RWPE1 (cell line): ENCODE data around the gene PLCB4.

Experiments
- CTCF ChIA-PET: fragments of 350-600 bp; sonication (Branson Sonifier 250); formaldehyde crosslinking; extraction: SDS; loops from one replicate; lab custom pipeline; 2021; lab: Yijun Ruan, JAX
- POLR2A ChIA-PET: fragments of 400-600 bp; formaldehyde crosslinking; extraction: SDS; loops from one replicate; lab custom pipeline; 2020; ENCODE audit warnings: antibody characterized with exemption; ENCODE audit not compliant: low non-redundant PET; lab: Yijun Ruan, JAX
- DNase-seq: peaks from one replicate; pipeline ENCODE4 v3.0.0; 2012; ENCODE audit warnings: low spot score
- H3K27ac ChIP-seq: fragments of 450-650 bp; 2 replicates; pipeline ENCODE4 v1.5.1; 2017
- TF ChIP-seq, protein P1 (sequence below): fragments of 450-650 bp; conservative IDR thresholded peaks from 2 replicates; pipeline ENCODE4 v1.5.1; 2017; ENCODE audit warnings: low read depth, mild to moderate bottlenecking

PLCB4 gene

DNA sequence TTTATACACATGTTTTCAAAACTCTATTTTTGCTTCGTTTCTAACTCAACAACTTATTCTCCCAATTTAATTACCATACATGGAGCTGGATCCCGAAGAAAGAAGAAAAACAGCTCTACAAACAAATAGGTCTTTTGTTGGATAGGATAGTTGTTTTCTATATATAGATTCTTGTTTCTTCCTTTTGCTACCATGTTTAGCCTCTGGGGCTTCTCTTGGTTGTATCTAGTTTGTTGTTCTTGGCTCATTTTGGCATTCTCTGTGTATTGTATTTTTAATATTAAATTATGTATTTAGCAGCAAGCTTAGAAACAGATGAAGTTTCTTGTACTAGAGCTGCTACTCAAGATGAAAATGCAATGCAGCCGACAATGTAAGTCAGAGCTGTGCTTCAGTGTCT is 60.9 kb downstream of the PLCB4 start:
- CTCF ChIA-PET = no interaction called here
- TF ChIP-seq, protein P1, sequence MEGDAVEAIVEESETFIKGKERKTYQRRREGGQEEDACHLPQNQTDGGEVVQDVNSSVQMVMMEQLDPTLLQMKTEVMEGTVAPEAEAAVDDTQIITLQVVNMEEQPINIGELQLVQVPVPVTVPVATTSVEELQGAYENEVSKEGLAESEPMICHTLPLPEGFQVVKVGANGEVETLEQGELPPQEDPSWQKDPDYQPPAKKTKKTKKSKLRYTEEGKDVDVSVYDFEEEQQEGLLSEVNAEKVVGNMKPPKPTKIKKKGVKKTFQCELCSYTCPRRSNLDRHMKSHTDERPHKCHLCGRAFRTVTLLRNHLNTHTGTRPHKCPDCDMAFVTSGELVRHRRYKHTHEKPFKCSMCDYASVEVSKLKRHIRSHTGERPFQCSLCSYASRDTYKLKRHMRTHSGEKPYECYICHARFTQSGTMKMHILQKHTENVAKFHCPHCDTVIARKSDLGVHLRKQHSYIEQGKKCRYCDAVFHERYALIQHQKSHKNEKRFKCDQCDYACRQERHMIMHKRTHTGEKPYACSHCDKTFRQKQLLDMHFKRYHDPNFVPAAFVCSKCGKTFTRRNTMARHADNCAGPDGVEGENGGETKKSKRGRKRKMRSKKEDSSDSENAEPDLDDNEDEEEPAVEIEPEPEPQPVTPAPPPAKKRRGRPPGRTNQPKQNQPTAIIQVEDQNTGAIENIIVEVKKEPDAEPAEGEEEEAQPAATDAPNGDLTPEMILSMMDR = no peak

DNA sequence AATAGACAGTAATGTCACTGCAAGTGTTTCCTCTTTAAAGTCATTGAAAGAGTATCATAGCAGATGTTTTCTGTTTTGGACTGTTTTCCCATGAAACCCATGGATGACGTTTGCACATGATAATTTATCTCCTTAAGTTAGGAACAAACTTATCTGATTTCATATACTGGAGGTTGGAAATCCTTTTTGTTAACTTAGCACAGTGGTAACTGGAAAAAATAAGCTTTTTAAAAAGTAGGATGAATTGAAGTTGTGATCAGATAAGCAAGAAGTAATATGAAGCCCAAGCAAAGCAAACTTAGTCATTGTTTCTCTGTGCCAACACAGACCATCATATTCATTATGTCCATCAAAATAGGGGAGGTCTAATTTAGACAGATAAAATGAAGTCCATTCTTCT is 61.6 kb downstream of the PLCB4 start:
- H3K27ac ChIP-seq = no peak overlapping the region
- DNase-seq = no peak
- ChIA-PET POLR2A (no interaction called here), CTCF (no interaction called here)
- TF ChIP-seq, protein P1 = no peak

More for the DNA sequence above, 60.9 kb downstream of the PLCB4 start:
- no peak overlapping the region for H3K27ac ChIP-seq
- POLR2A ChIA-PET = no interaction called here
- no peak for DNase-seq

DNA sequence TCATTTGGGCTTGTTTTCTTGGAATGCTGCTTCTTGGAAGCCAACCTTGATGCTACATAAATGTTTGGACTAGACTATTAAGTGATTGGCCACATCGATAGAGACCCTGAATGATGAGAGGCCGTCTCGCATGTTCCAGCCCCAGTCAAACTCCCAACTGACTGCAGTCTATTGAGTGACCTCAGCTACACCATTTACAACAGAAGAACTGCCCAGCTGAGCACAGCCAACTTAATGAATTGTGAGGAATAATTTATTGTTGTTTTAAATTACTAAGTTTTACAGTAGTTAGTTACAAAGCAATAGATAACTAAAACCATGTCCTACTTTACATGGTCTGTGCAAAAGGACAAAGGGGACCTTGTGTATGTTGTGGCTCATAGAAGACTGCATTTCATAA is 63.0 kb downstream of the PLCB4 start:
- no peak overlapping the region for H3K27ac ChIP-seq
- ChIA-PET CTCF (interaction anchor here (0.6 kb wide), 1 partner anchor 12 kb away, joined by 3 read pairs; no protein-coding TSS in a partner anchor), POLR2A (no interaction called here)
- DNase-seq = no peak
- TF ChIP-seq, protein P1 = no peak

DNA sequence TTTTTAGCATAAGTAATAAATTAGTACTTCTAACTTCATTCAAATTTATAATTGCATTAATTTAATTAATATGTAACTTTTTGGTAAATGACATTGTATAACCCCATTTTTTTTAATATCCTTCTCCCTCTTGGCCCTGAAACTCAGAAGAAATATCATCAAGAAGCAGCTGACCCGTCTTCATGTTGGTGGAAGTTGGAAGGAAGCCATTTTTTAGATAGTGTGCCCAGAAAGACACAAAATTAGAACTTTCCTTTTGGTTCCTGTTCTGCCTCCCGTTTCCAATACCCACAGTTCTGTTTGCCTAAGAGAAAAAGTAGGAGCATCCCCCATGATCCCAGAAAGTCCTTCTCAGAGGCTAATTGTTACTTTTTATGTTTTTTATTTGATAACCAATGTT is 65.5 kb downstream of the PLCB4 start:
- TF ChIP-seq, protein P1 = no peak
- CTCF ChIA-PET = interaction anchor here (1.0 kb wide), 1 partner anchor 281 kb away, joined by 5 read pairs; no protein-coding TSS in a partner anchor
- H3K27ac ChIP-seq = no peak overlapping the region
- POLR2A ChIA-PET = no interaction called here
- DNase-seq = no peak

DNA sequence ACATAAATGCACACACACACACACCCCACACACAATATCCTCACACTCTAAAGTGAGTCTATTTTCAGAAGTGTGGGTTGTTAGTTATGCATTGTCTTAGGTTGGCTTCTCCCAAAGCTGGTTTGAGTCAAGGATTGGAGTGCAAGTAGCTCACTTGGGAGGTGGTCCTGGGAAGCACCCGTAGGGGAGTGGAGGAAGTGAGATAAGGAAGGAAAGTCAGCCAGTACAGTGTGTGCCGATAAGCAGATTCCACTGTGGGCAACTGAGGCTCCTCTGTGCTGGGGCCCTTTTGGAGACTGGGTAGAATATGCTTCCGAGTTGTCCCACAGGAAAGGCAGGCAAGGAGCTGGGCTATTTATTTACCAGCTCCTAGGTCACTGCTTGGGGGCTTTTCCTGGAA is 67.2 kb downstream of the PLCB4 start:
- TF ChIP-seq, protein P1 = no peak
- no peak for DNase-seq
- ChIA-PET CTCF (no interaction called here), POLR2A (no interaction called here)
- no peak overlapping the region for H3K27ac ChIP-seq

DNA sequence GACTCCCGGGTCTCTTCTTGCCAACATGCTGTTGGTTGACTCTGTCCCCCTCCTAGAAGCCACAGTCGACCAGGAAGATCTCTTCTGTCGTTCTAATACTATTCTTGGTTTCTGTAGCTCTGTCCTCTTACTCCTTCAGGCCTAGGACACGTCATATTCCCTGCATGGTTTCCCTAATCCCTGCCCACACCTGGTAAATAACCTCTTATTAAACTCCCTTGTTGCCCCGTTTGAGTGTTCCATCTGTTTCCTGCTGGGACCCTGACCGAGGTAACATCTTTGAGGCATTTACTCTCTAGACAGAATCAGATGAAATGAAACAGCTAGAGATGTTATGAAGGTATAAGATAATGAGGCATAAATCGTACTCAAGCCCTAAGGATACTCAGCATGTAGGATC is 68.1 kb downstream of the PLCB4 start:
- no peak overlapping the region for H3K27ac ChIP-seq
- ChIA-PET POLR2A (no interaction called here), CTCF (no interaction called here)
- TF ChIP-seq, protein P1 = no peak
- DNase-seq = no peak
